Natural killer cell (primary cell): ENCODE measurements around the gene MYO9A. TPM values are rescaled to one million over a fixed set of nuclear protein-coding genes. Genes with fewer than 3 reads are reported as not detected.

Experiments used
- ATAC-seq, 3 donors: fragments of 150-1000 bp in 2 of 3; fragments of 200-7000 bp in 1 of 3; cut with Tn5 transposase; 1 replicate in 1 of 3; 2 replicates in 2 of 3; pipeline ENCODE4 v1.10.0; 2021; ENCODE audit warnings: mild to moderate bottlenecking in 2 of 3, moderate library complexity in 2 of 3
- DNase-seq, 2 donors: peaks; one replicate each; pipeline versions ENCODE4 v3.0.0 to v3.0.0-alpha.2; 2013 to 2021; ENCODE audit warnings: mixed read lengths in 1 of 2
- H3K27ac ChIP-seq: one replicate; pipeline ENCODE4 v1.5.1; 2013; ENCODE audit warnings: mild to moderate bottlenecking, low read length
- H3K27me3 ChIP-seq: one replicate; pipeline ENCODE4 v1.6.1; 2013; ENCODE audit warnings: low read length; ENCODE audit not compliant: control insufficient read depth, insufficient read depth
- H3K36me3 ChIP-seq: one replicate; pipeline ENCODE4 v1.6.1; 2013; ENCODE audit warnings: low read length; ENCODE audit not compliant: control insufficient read depth, insufficient read depth
- H3K4me1 ChIP-seq: one replicate; pipeline ENCODE4 v1.6.1; 2013; ENCODE audit warnings: low read length; ENCODE audit not compliant: control insufficient read depth, insufficient read depth
- H3K4me3 ChIP-seq: one replicate; pipeline ENCODE4 v1.5.1; 2013; ENCODE audit warnings: low read length
- H3K9me3 ChIP-seq: one replicate; pipeline ENCODE4 v1.6.1; 2013; ENCODE audit warnings: low read length; ENCODE audit not compliant: control insufficient read depth, insufficient read depth
- H3K27ac Mint-ChIP-seq, 2 donors: one replicate each; pipeline ENCODE4 v1.8.0; 2022; ENCODE audit warnings: mild to moderate bottlenecking in 2 of 2, mixed read lengths in 2 of 2, moderate library complexity in 1 of 2
- H3K27me3 Mint-ChIP-seq, 2 donors: one replicate each; pipeline ENCODE4 v1.8.0; 2022; ENCODE audit warnings: low read depth in 2 of 2, mixed read lengths in 2 of 2
- H3K36me3 Mint-ChIP-seq: one replicate; pipeline ENCODE4 v1.8.0; 2022; ENCODE audit warnings: mixed read lengths
- H3K4me1 Mint-ChIP-seq, 2 donors: one replicate each; pipeline ENCODE4 v1.8.0; 2022; ENCODE audit warnings: mixed read lengths in 2 of 2
- H3K4me3 Mint-ChIP-seq: one replicate; pipeline ENCODE4 v1.8.0; 2022; ENCODE audit warnings: mild to moderate bottlenecking, moderate library complexity, mixed read lengths
- H3K9me3 Mint-ChIP-seq, 2 donors: one replicate each; pipeline ENCODE4 v1.8.0; 2022; ENCODE audit warnings: mixed read lengths in 2 of 2
- WGBS: methylation state at CpG from one replicate; pipeline ENCODE4 v1.1.7; 2013; ENCODE audit warnings: missing lambda C conversion rate; ENCODE audit not compliant: insufficient coverage; 5-methylcytosine and 5-hydroxymethylcytosine counted together
- intact Hi-C: fragments of 100-400 bp; cut with micrococcal nuclease; formaldehyde crosslinking; loops from one replicate; pipeline ENCODE4 v1.14.2; 2022
- total RNA-seq, 4 donors: library from RNA; stranded (reverse); fragments of 120-200 nt in 1 of 4; gene quantifications; one replicate each; pipeline versions ENCODE4 v1.2.3 to v1.2.4, GENCODE V29; 2013 to 2022
- TF ChIP-seq, protein P1 (sequence below): fragments of 200-600 bp; IDR thresholded peaks from one replicate; pipeline ENCODE4 v1.8.0; 2022; ENCODE audit warnings: antibody characterized with exemption

MYO9A gene
- total RNA-seq, 3 donors from 2014 or later (not counting 1 experiment from before 2014, with no cell fraction given), result 36.3 to 40.4 (median 37.3) TPM

- Histone ChIP-seq H3K27me3 (no peaks in the 10 kb centered on the region), H3K27ac (no peak within 1 kb of the TSS), H3K4me1 (no peaks in the 10 kb centered on the region), H3K36me3 (no peaks in the 10 kb centered on the region), H3K4me3 (no peak within 1 kb of the TSS), H3K9me3 (no peaks in the 10 kb centered on the region)
- Mint-ChIP-seq H3K9me3 (no peaks in the 10 kb centered on the region), H3K36me3 (no peaks in the 10 kb centered on the region), H3K4me3 (no peak within 1 kb of the TSS), H3K4me1 (no peaks in the 10 kb centered on the region), H3K27ac (no peak within 1 kb of the TSS), H3K27me3 (peaks cover 0 to 4% of the 10 kb centered on the region in 2 donors)
- WGBS, result 88% methylated on average over 16 of the region's 16 CpGs
- TF ChIP-seq, protein P1, sequence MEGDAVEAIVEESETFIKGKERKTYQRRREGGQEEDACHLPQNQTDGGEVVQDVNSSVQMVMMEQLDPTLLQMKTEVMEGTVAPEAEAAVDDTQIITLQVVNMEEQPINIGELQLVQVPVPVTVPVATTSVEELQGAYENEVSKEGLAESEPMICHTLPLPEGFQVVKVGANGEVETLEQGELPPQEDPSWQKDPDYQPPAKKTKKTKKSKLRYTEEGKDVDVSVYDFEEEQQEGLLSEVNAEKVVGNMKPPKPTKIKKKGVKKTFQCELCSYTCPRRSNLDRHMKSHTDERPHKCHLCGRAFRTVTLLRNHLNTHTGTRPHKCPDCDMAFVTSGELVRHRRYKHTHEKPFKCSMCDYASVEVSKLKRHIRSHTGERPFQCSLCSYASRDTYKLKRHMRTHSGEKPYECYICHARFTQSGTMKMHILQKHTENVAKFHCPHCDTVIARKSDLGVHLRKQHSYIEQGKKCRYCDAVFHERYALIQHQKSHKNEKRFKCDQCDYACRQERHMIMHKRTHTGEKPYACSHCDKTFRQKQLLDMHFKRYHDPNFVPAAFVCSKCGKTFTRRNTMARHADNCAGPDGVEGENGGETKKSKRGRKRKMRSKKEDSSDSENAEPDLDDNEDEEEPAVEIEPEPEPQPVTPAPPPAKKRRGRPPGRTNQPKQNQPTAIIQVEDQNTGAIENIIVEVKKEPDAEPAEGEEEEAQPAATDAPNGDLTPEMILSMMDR, result no peak
- DNase-seq, result no peak
- ATAC-seq, result no peak
- intact Hi-C loops, result no loop called here
Measured at GRCh38 chr15:71810256-71811035, 307.5 kb downstream of the MYO9A start, which contains the start of gene NR2E3. Gene NR2E3, plus strand, starts transcription at chr15:71810554. Its CDS starts 190 bp downstream, at chr15:71810744.

- Mint-ChIP-seq H3K27me3 (peaks cover 0 to 4% of the 10 kb centered on the region in 2 donors), H3K4me1 (no peaks in the 10 kb centered on the region), H3K9me3 (no peaks in the 10 kb centered on the region), H3K27ac (no peak overlapping the region), H3K36me3 (no peaks in the 10 kb centered on the region), H3K4me3 (no peak overlapping the region)
- no peaks in the 10 kb centered on the region for H3K9me3 ChIP-seq
- no peak overlapping the region for H3K27ac ChIP-seq
- WGBS, result 90% methylated on average over 6 of the region's 8 CpGs
- no peak overlapping the region for H3K4me3 ChIP-seq
- intact Hi-C loops, result no loop called here
- ATAC-seq, result no peak
- TF ChIP-seq, protein P1, result no peak
- H3K4me1 ChIP-seq, result no peaks in the 10 kb centered on the region
- DNase-seq, result no peak
- no peaks in the 10 kb centered on the region for H3K27me3 ChIP-seq
- no peaks in the 10 kb centered on the region for H3K36me3 ChIP-seq
Measured at GRCh38 chr15:71809346-71809745, 308.6 kb downstream of the MYO9A start.

DNA sequence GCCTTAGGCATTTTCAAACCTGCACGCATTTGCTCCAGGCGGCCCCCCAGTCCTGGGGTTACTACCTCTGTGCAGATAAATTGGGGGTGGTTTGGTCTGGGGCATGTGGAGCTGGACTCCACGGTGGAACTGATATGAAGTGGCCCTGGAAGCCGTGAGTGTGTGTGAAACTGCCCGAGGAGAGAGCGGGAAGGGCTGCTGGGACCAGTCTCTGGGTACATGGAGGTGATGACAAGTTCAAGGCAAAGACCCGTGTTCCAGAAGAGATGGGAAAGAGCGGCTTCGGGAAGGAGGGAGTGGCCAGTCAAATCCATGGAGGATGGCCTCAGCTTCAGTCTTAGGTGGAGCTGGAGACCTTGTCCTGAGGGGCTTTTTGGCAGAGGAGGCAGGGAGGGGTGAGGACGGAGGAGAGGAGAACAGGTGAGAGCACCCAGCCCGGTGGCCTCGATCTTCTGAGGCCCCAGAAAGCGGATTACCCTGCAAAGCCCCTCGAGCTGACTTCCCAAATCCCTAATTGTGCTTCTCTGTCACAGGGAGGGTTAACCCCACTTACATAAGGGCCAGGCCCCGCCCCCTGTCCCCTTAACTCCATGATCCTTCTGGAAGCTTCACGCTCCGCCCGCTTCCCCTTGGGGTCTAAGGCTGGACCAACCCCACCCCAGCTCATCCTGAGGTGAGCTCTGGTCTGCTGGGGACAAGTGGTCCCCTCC lies 309.5 kb downstream of the MYO9A start:
- H3K9me3 ChIP-seq, result no peaks in the 10 kb centered on the region
- TF ChIP-seq, protein P1, result no peak
- Mint-ChIP-seq H3K4me3 (no peak overlapping the region), H3K36me3 (no peaks in the 10 kb centered on the region), H3K27me3 (peaks cover 0 to 4% of the 10 kb centered on the region in 2 donors), H3K27ac (no peak overlapping the region), H3K4me1 (no peaks in the 10 kb centered on the region), H3K9me3 (no peaks in the 10 kb centered on the region)
- intact Hi-C loops, result no loop called here
- no peaks in the 10 kb centered on the region for H3K36me3 ChIP-seq
- no peaks in the 10 kb centered on the region for H3K27me3 ChIP-seq
- no peak overlapping the region for H3K4me3 ChIP-seq
- no peak overlapping the region for H3K27ac ChIP-seq
- 88% methylated on average over 18 of the region's 18 CpGs for WGBS
- DNase-seq (no peak), ATAC-seq (no peak)
- no peaks in the 10 kb centered on the region for H3K4me1 ChIP-seq
